ENCODE data around the gene CCDC175.

- no peak for TF ChIP-seq TSHZ2 (CRISPR knock-in tag; IDR thresholded peaks at IDR 0.05)
- TF ChIP-seq ZFP3 (CRISPR knock-in tag; IDR thresholded peaks at IDR 0.05) = no peak
- TF ChIP-seq ISL1 (CRISPR knock-in tag; IDR thresholded peaks at IDR 0.05) = no peak
- no peak for TF ChIP-seq ZNF8 (CRISPR knock-in tag; IDR thresholded peaks at IDR 0.05)
- no peak for TF ChIP-seq ZFP30 (CRISPR knock-in tag; IDR thresholded peaks at IDR 0.05)
- no peak for TF ChIP-seq ZNF565 (CRISPR knock-in tag; conservative IDR thresholded peaks at IDR 0.05; ENCODE audit: low read depth)
- no peak for TF ChIP-seq ARNTL (CRISPR knock-in tag; IDR thresholded peaks at IDR 0.05; ENCODE audit: borderline replicate concordance, low read depth)
- TF ChIP-seq, protein P1, sequence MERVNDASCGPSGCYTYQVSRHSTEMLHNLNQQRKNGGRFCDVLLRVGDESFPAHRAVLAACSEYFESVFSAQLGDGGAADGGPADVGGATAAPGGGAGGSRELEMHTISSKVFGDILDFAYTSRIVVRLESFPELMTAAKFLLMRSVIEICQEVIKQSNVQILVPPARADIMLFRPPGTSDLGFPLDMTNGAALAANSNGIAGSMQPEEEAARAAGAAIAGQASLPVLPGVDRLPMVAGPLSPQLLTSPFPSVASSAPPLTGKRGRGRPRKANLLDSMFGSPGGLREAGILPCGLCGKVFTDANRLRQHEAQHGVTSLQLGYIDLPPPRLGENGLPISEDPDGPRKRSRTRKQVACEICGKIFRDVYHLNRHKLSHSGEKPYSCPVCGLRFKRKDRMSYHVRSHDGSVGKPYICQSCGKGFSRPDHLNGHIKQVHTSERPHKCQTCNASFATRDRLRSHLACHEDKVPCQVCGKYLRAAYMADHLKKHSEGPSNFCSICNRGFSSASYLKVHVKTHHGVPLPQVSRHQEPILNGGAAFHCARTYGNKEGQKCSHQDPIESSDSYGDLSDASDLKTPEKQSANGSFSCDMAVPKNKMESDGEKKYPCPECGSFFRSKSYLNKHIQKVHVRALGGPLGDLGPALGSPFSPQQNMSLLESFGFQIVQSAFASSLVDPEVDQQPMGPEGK (CRISPR knock-in tag; IDR thresholded peaks at IDR 0.05; ENCODE audit: borderline replicate concordance) = no peak
- no peak for TF ChIP-seq RARB (CRISPR knock-in tag; IDR thresholded peaks at IDR 0.05)
- TF ChIP-seq ZC3H10 (CRISPR knock-in tag; IDR thresholded peaks at IDR 0.05) = no peak
- no peak for TF ChIP-seq ESRRG (CRISPR knock-in tag; IDR thresholded peaks at IDR 0.05)
- no peak for TF ChIP-seq ZNF70 (CRISPR knock-in tag; IDR thresholded peaks at IDR 0.05)
- TF ChIP-seq TCF4 (CRISPR knock-in tag; IDR thresholded peaks at IDR 0.05; ENCODE audit: borderline replicate concordance) = no peak
- TF ChIP-seq, protein P2, sequence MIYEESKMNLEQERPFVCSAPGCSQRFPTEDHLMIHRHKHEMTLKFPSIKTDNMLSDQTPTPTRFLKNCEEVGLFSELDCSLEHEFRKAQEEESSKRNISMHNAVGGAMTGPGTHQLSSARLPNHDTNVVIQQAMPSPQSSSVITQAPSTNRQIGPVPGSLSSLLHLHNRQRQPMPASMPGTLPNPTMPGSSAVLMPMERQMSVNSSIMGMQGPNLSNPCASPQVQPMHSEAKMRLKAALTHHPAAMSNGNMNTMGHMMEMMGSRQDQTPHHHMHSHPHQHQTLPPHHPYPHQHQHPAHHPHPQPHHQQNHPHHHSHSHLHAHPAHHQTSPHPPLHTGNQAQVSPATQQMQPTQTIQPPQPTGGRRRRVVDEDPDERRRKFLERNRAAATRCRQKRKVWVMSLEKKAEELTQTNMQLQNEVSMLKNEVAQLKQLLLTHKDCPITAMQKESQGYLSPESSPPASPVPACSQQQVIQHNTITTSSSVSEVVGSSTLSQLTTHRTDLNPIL (CRISPR knock-in tag; IDR thresholded peaks at IDR 0.05; ENCODE audit: low read depth) = no peak
These were observed 93.2 kb downstream of the CCDC175 start for GRCh38 chr14:59483363-59483762.
